ENCODE data around the gene PAGE5. TPM values are rescaled to one million over a fixed set of nuclear protein-coding genes. Genes with fewer than 3 reads are reported as not detected.

Gene PAGE5, protein sequence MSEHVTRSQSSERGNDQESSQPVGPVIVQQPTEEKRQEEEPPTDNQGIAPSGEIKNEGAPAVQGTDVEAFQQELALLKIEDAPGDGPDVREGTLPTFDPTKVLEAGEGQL
- total RNA-seq: not detected

DNA sequence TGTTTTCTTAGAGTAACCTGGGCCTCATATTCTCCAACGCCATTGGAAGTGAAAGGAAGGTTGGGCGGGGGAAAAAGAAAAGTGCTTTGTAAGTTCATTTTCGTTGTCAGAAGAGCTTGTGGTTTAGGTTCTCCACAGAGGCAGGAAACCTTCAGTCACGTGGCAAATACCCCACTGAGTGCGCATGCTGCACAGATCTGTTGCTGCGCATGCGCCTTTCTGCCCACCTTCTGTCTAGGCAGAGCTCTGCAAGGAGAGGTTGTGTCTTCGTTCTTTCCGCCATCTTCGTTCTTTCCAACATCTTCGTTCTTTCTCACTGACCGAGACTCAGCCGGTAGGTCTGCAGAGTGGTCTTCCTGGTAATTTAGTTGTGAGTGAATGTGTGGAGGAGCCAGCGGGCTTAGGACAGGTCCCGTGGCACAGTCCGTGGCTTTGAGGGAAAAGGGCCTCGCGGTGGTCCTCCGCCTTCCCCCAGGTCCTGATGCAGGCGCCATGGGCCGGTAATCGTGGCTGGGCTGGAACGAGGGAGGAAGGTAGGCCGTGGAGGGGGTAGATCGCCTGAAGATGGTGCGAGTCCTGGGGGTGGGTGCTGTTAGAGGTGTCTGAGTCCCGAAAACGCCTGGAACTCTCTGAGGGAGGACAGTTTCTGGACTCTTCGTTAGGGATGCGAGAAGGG is at the start of gene PAGE5:
PAGE5 (plus strand) TSS at position 228 of the 676 bp plus-strand sequence. CDS start 1,037 bp downstream, outside the sequence.
- peaks cover 21 to 28% of the 10 kb centered on the region in 2 donors for H3K27me3 Mint-ChIP-seq
- DNase-seq (ENCODE audit: low spot score) (no peak), ATAC-seq (peak in 1 of 2 donors; percentile 20)
- no peak within 1 kb of the TSS for H3K27ac Mint-ChIP-seq
- H3K4me1 Mint-ChIP-seq (ENCODE audit: low read depth in 2 of 2): no peaks in the 10 kb centered on the region
- H3K9me3 Mint-ChIP-seq: no peaks in the 10 kb centered on the region
- H3K4me3 Mint-ChIP-seq: no peak within 1 kb of the TSS
- no peaks in the 10 kb centered on the region for H3K36me3 Mint-ChIP-seq

- Mint-ChIP-seq H3K9me3 (no peaks in the 10 kb centered on the region), H3K27me3 (peaks cover 18 to 25% of the 10 kb centered on the region in 2 donors), H3K4me3 (no peak overlapping the region), H3K4me1 (ENCODE audit: low read depth in 2 of 2) (no peaks in the 10 kb centered on the region), H3K36me3 (no peaks in the 10 kb centered on the region), H3K27ac (no peak overlapping the region)
- ATAC-seq (no peak), DNase-seq (ENCODE audit: low spot score) (no peak)
Observed at GRCh38 chrX:55187281-55187680, 32.9 kb upstream of the PAGE5 start.

- Mint-ChIP-seq H3K27ac (no peak overlapping the region), H3K4me1 (ENCODE audit: low read depth in 2 of 2) (no peaks in the 10 kb centered on the region)
Observed at GRCh38 chrX:55196688-55197087, 23.5 kb upstream of the PAGE5 start.

GRCh38 chrX:55201930-55202579 is 18.1 kb upstream of the PAGE5 start:
- no peaks in the 10 kb centered on the region for H3K9me3 Mint-ChIP-seq
- DNase-seq (ENCODE audit: low spot score) (no peak), ATAC-seq (no peak)
- H3K4me1 Mint-ChIP-seq (ENCODE audit: low read depth in 2 of 2): no peaks in the 10 kb centered on the region
- no peak overlapping the region for H3K27ac Mint-ChIP-seq
- H3K4me3 Mint-ChIP-seq: no peak overlapping the region
- peaks cover 0 to 17% of the 10 kb centered on the region in 2 donors for H3K27me3 Mint-ChIP-seq
- no peaks in the 10 kb centered on the region for H3K36me3 Mint-ChIP-seq

More at GRCh38 chrX:55196688-55197087, 23.5 kb upstream of the PAGE5 start:
- no peak overlapping the region for H3K4me3 Mint-ChIP-seq
- DNase-seq (ENCODE audit: low spot score) (no peak), ATAC-seq (no peak)
- no peaks in the 10 kb centered on the region for H3K9me3 Mint-ChIP-seq
- H3K36me3 Mint-ChIP-seq: peaks cover 6% of the 10 kb centered on the region
- peaks cover 15 to 20% of the 10 kb centered on the region in 2 donors for H3K27me3 Mint-ChIP-seq

GRCh38 chrX:55206162-55206941 is 13.8 kb upstream of the PAGE5 start:
- H3K27me3 Mint-ChIP-seq: peaks cover 0 to 17% of the 10 kb centered on the region in 2 donors
- DNase-seq (ENCODE audit: low spot score) (no peak), ATAC-seq (no peak)
- no peaks in the 10 kb centered on the region for H3K9me3 Mint-ChIP-seq
- no peaks in the 10 kb centered on the region for H3K4me1 Mint-ChIP-seq (ENCODE audit: low read depth in 2 of 2)
- no peak overlapping the region for H3K4me3 Mint-ChIP-seq
- H3K36me3 Mint-ChIP-seq: no peaks in the 10 kb centered on the region
- H3K27ac Mint-ChIP-seq: no peak overlapping the region

GRCh38 chrX:55210931-55211677 is 9.0 kb upstream of the PAGE5 start:
- no peaks in the 10 kb centered on the region for H3K36me3 Mint-ChIP-seq
- no peak overlapping the region for H3K4me3 Mint-ChIP-seq
- ATAC-seq (no peak), DNase-seq (ENCODE audit: low spot score) (no peak)
- H3K9me3 Mint-ChIP-seq: no peaks in the 10 kb centered on the region
- H3K27me3 Mint-ChIP-seq: peaks cover 16 to 17% of the 10 kb centered on the region in 2 donors
- H3K4me1 Mint-ChIP-seq (ENCODE audit: low read depth in 2 of 2): no peaks in the 10 kb centered on the region
- H3K27ac Mint-ChIP-seq: no peak overlapping the region

DNA sequence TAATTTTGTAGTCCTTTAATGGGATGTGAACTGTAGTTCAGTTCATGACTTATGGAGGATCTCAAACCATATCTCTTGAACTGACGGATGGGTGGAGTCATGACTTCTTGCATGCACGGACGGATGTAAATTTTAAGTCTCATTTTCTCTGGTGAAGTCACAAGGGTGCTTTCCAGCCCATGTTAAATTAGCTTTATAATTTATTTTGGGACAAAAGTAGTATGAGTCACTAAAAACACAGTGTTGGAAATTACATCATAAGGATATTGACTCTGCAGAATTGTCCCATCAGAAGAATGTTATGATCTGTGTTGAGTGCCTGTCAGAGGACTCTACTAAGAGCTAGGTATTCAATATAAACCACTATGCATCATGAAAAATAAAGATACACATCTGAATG is 6.8 kb upstream of the PAGE5 start:
- DNase-seq (ENCODE audit: low spot score): no peak
- no peaks in the 10 kb centered on the region for H3K9me3 Mint-ChIP-seq
- H3K4me3 Mint-ChIP-seq: no peak overlapping the region
- no peak overlapping the region for H3K27ac Mint-ChIP-seq
- no peaks in the 10 kb centered on the region for H3K4me1 Mint-ChIP-seq (ENCODE audit: low read depth in 2 of 2)
- no peaks in the 10 kb centered on the region for H3K36me3 Mint-ChIP-seq
- H3K27me3 Mint-ChIP-seq: peaks cover 15 to 17% of the 10 kb centered on the region in 2 donors
- no peak for ATAC-seq

- H3K36me3 Mint-ChIP-seq: no peaks in the 10 kb centered on the region
- no peak for ATAC-seq
- no peak for DNase-seq (ENCODE audit: low spot score)
- H3K27ac Mint-ChIP-seq: no peak overlapping the region
- H3K27me3 Mint-ChIP-seq: peaks cover 27 to 33% of the 10 kb centered on the region in 2 donors
- H3K9me3 Mint-ChIP-seq: no peaks in the 10 kb centered on the region
- no peaks in the 10 kb centered on the region for H3K4me1 Mint-ChIP-seq (ENCODE audit: low read depth in 2 of 2)
- no peak overlapping the region for H3K4me3 Mint-ChIP-seq
Observed at GRCh38 chrX:55240788-55241340, 20.7 kb downstream of the PAGE5 start.

GRCh38 chrX:55253528-55253927 is 33.4 kb downstream of the PAGE5 start:
- no peaks in the 10 kb centered on the region for H3K9me3 Mint-ChIP-seq
- DNase-seq (ENCODE audit: low spot score) (no peak), ATAC-seq (no peak)
- H3K4me3 Mint-ChIP-seq: no peak overlapping the region
- no peak overlapping the region for H3K27ac Mint-ChIP-seq
- no peaks in the 10 kb centered on the region for H3K36me3 Mint-ChIP-seq
- H3K27me3 Mint-ChIP-seq: peaks cover 14 to 20% of the 10 kb centered on the region in 2 donors
- no peaks in the 10 kb centered on the region for H3K4me1 Mint-ChIP-seq (ENCODE audit: low read depth in 2 of 2)

- Mint-ChIP-seq H3K4me3 (no peak overlapping the region), H3K36me3 (no peaks in the 10 kb centered on the region)
Observed at GRCh38 chrX:55260806-55261205, 40.7 kb downstream of the PAGE5 start.

DNA sequence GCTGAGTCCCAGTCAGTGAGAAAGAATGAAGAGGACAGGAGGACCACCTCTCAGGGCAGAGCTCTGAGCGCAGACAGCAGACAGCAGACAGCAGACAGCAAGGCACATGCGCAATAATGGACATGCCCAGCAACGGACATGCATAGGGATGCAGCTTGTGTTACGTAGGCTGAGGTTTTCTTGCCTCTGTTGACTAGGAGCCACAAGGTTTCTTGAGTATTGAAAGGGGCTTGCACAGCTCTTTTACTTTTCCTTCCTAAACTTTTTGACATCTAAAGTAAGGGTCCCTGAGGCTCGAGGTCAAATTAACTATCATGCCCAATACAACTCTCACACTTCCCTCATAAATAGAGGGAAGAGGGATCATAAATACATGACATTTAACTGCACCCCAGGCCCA is 44.7 kb downstream of the PAGE5 start, which contains the start of gene PAGE3:
PAGE3 (minus strand) TSS at position 101 of the 400 bp plus-strand sequence. CDS start 1,013 bp downstream, outside the sequence.
- ATAC-seq: no peak

More at GRCh38 chrX:55260806-55261205, 40.7 kb downstream of the PAGE5 start:
- Mint-ChIP-seq H3K4me1 (ENCODE audit: low read depth in 2 of 2) (no peaks in the 10 kb centered on the region), H3K27me3 (peaks cover 0 to 13% of the 10 kb centered on the region in 2 donors), H3K27ac (no peak overlapping the region), H3K9me3 (no peaks in the 10 kb centered on the region)
- ATAC-seq (no peak), DNase-seq (ENCODE audit: low spot score) (no peak)

More for the DNA sequence above, 44.7 kb downstream of the PAGE5 start, which contains the start of gene PAGE3:
- Mint-ChIP-seq H3K4me3 (no peak within 1 kb of the TSS), H3K9me3 (no peaks in the 10 kb centered on the region), H3K4me1 (ENCODE audit: low read depth in 2 of 2) (no peaks in the 10 kb centered on the region), H3K27ac (no peak within 1 kb of the TSS), H3K27me3 (peaks cover 0 to 6% of the 10 kb centered on the region in 2 donors), H3K36me3 (no peaks in the 10 kb centered on the region)
- DNase-seq (ENCODE audit: low spot score): no peak

Data from natural killer cell treated with Interleukin-12 subunit alpha and Interleukin-12 subunit beta and Interleukin-15 and Interleukin-18, amount 100 ng/mL, for 72 hours (primary cell).